Measurements from ENCODE around the gene C19orf12.

C19orf12 gene

DNA sequence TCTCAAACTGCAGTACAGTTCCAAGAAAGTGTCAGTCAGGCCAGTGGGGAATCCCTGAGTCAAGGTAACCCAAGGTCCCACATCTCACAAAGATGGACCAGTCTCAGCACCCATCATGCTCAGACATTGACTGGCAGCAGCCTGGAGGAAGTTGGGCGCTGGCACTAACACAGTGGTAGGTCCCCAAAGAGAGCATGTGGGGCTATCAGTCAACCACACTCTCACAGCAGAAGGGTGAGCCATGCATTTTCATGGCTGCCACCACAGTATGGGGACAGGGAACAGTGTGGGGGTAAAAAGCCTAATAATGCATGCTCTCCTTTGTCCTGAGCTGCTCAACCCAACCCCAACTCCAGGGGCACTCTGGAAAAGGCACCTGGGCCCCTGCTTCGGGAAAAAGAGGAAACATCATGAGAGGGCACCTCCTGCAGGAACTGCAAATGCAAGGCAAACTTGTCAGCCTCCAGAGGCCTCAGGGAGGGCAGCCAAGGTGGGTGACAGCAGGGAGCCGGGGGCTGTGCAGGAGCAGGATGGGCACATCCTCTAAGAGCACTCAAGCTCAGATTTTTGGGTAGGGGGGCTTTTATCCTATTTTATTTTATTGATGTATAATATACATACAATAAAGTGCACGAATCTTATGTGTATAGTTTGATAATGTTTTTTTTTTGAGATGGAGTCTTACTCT is 59.3 kb downstream of the C19orf12 start:
- TF ChIP-seq, protein P1, sequence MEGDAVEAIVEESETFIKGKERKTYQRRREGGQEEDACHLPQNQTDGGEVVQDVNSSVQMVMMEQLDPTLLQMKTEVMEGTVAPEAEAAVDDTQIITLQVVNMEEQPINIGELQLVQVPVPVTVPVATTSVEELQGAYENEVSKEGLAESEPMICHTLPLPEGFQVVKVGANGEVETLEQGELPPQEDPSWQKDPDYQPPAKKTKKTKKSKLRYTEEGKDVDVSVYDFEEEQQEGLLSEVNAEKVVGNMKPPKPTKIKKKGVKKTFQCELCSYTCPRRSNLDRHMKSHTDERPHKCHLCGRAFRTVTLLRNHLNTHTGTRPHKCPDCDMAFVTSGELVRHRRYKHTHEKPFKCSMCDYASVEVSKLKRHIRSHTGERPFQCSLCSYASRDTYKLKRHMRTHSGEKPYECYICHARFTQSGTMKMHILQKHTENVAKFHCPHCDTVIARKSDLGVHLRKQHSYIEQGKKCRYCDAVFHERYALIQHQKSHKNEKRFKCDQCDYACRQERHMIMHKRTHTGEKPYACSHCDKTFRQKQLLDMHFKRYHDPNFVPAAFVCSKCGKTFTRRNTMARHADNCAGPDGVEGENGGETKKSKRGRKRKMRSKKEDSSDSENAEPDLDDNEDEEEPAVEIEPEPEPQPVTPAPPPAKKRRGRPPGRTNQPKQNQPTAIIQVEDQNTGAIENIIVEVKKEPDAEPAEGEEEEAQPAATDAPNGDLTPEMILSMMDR (IDR thresholded peaks at IDR 0.05; ENCODE audit: extremely low read depth, insufficient read depth, missing control alignments) = no peak
- in situ Hi-C loops (cut with MboI; ENCODE audit: low pct_unique_long_range_greater_than_20kb, low sequenced_read_pairs, unreplicated experiment) = no loop called here

DNA sequence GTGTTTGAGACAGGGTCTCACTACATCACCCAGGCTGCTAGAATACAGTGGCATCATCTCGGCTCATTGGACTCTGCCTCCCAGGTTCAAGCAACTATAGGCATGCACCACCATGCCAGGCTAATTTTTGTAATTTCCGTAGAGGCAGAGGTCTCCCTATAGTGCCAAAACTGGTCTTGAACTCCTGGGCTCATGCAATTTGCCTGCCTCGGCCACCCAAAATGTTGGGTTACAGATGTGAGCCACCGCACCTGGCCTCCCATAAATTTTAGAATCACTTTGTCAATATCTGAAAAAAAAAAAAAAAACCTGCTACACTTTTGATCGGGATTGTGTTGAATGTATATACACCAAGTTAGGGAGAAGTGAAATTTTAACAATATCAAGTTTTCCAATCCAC is 61.7 kb downstream of the C19orf12 start:
- TF ChIP-seq, protein P1 (IDR thresholded peaks at IDR 0.05; ENCODE audit: extremely low read depth, insufficient read depth, missing control alignments) = no peak
- in situ Hi-C loops (cut with MboI; ENCODE audit: low pct_unique_long_range_greater_than_20kb, low sequenced_read_pairs, unreplicated experiment) = no loop called here
- no peak for DNase-seq (ENCODE audit: low spot score)

More for the DNA sequence above, 59.3 kb downstream of the C19orf12 start:
- no peak for DNase-seq (ENCODE audit: low spot score)

DNA sequence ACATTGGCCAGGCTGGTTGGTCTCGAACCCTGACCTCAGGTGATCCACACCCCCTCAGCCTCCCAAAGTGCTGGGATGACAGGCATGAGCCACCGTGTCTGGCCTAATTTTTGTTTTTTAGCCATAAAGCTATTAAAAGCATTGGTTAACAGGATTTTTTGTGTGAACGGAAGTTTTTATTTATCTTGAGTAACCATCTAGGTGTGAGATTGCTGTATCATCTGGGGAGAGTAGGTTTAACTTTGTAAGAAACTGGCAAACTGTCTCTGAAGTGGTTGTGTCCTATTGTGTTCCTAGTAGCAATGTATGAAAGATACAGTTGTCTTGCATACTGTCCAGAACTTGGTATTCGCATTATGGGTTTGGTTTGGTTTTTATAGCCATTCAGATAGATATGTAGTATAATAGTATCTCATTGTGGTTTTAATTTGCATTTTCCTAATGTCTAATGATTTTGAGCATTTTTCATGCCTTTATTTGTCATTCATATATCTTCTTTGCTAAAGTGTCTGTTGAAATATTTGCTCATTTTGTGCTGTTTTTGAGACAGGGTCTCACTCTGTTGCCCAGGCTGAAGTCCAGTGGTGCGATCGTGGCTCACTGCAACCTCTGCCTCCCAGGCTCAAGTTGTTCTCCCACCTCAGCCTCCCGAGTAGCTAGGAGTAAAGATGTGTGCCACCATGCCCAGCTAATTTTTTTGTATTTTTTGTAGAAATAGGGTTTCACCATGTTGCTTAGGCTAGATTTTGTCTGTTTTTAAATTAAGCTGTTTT is 63.3 kb downstream of the C19orf12 start:
- no peak for DNase-seq (ENCODE audit: low spot score)
- TF ChIP-seq, protein P1 (IDR thresholded peaks at IDR 0.05; ENCODE audit: extremely low read depth, insufficient read depth, missing control alignments) = no peak
- in situ Hi-C loops (cut with MboI; ENCODE audit: low pct_unique_long_range_greater_than_20kb, low sequenced_read_pairs, unreplicated experiment) = no loop called here

DNA sequence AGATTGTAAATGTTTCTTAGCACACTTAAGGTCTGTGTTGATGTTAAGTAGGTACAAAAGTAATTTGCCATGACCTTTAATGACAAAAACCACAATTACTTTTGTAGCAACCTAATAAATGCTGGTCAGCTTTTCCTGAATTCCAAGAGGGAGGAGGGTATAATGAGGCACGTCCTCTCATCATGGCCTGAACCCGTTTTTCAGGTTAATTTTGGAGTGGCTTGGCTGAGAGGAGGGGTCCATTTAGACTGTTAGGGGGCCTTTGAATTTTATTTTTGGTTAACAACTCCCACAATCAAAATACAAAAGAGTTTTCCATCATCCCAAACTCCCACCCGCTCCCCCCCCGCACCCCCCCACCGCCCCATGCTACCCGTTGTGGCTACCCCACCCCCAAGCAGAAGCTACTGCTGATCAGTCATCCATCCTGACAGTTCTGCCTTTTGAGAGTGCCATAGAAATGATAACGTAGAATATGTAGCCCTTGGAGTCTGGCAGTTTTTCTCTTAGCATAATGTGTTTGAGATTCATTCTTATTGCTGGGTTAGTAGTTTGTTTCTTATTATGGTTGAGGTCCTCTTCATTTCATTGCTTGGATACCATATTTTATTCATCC is 64.2 kb downstream of the C19orf12 start:
- TF ChIP-seq, protein P1 (IDR thresholded peaks at IDR 0.05; ENCODE audit: extremely low read depth, insufficient read depth, missing control alignments) = no peak
- in situ Hi-C loops (cut with MboI; ENCODE audit: low pct_unique_long_range_greater_than_20kb, low sequenced_read_pairs, unreplicated experiment) = no loop called here
- DNase-seq (ENCODE audit: low spot score) = no peak
